ENCODE measurements around the gene GGACT. TPM values are rescaled to one million over a fixed set of nuclear protein-coding genes. Genes with fewer than 3 reads are reported as not detected.

Gene GGACT
- total and polyA plus RNA-seq, 12 donors = 1.8 to 16.0 (median 10.2) TPM

GRCh38 chr13:100608489-100608888, 19.9 kb upstream of the GGACT start:
- intact Hi-C loops (cut with DNase I) = no loop called here
- H3K9me3 ChIP-seq (replicated peaks in 1 of 3) = no peaks in the 10 kb centered on the region
- 92 to 95% (median 95%) methylated on average over 3 of the region's 3 CpGs for WGBS, 4 donors
- TF ChIP-seq, protein P1, sequence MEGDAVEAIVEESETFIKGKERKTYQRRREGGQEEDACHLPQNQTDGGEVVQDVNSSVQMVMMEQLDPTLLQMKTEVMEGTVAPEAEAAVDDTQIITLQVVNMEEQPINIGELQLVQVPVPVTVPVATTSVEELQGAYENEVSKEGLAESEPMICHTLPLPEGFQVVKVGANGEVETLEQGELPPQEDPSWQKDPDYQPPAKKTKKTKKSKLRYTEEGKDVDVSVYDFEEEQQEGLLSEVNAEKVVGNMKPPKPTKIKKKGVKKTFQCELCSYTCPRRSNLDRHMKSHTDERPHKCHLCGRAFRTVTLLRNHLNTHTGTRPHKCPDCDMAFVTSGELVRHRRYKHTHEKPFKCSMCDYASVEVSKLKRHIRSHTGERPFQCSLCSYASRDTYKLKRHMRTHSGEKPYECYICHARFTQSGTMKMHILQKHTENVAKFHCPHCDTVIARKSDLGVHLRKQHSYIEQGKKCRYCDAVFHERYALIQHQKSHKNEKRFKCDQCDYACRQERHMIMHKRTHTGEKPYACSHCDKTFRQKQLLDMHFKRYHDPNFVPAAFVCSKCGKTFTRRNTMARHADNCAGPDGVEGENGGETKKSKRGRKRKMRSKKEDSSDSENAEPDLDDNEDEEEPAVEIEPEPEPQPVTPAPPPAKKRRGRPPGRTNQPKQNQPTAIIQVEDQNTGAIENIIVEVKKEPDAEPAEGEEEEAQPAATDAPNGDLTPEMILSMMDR (IDR thresholded peaks at IDR 0.05) = no peak
- no peaks in the 10 kb centered on the region for H3K27me3 ChIP-seq
- no peak for DNase-seq
- H3K4me3 ChIP-seq = no peak overlapping the region
- H3K27ac ChIP-seq = no peak overlapping the region
- no peaks in the 10 kb centered on the region for H3K36me3 ChIP-seq (replicated peaks in 1 of 2)
- no peaks in the 10 kb centered on the region for H3K4me1 ChIP-seq (replicated peaks in 1 of 2)

DNA sequence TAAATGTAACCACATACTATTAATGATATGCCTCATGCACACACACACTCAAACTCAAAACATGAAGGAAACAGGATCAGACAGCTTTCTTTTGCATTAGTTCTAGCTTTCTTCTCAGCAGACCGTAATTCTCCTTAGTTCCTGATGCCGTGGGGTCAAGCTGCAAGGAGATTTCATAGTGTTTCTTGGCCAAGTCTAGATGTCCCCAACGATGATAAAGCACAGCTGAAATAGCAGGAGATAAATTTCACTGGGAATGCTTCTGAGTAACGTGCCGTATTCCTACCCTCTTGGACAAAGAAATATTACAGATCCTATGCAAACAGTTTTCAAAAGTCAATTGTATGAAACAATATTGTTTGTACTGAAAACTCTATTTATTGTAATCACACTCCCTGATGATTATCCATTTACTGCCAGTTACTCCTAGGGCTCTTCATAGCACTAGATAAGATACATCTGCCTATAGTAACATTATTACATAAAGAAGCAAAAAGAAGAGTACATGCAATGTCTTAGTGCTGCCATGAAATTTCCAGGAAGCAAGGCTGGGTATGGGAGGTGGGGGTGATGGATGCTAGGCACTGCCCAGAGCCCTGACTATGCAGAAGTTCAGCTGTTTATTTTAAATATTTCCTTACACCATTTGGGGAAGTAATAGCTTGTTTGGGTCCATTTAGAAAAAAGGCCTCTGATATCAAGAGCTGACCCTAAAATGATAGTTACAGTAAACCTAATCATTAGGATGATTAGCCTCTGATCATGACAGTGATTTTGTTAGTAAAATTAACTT, 16.5 kb upstream of the GGACT start:
- intact Hi-C loops (cut with DNase I) = no loop called here
- no peak for TF ChIP-seq POLR2A (IDR thresholded peaks at IDR 0.05)
- TF ChIP-seq, protein P1 (IDR thresholded peaks at IDR 0.05) = no peak
- Histone ChIP-seq H3K27ac (no peak overlapping the region), H3K27me3 (no peaks in the 10 kb centered on the region), H3K9me3 (replicated peaks in 1 of 3) (no peaks in the 10 kb centered on the region), H3K36me3 (replicated peaks in 1 of 2) (no peaks in the 10 kb centered on the region), H3K4me1 (replicated peaks in 1 of 2) (peaks cover 0 to 15% of the 10 kb centered on the region in 2 donors), H3K4me3 (no peak overlapping the region)
- 69 to 88% (median 76%) methylated on average over 5 of the region's 5 CpGs for WGBS, 4 donors
- DNase-seq = no peak

DNA sequence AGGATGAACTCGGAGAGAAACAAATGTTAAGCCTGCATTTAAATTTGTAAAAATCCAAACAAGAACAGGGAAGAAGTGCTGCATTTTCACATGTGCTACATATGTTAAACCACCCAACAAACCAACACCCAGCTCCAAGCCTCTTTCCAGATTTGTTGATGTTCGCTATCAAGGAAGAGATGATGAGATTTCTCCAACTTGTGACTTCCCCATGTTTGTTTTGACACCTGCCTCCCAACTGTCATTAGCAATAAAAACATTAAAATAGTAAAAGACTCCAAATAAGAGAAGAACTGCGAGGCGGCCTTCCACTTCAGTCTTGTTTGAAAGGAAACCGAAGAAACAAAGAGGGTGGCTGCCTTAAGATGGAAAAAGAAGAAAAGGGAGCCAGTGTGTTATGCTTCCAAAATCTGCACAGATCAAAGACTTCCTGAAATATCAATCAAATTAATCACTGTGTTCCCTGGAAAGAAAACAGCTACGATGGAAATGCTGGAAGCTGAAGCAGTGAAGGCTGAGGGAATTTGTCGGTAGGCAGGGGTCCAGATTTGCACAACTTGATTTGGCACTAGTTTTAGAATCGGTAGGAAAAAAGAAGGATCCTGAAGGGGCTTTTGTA, 14.0 kb upstream of the GGACT start:
- no peak for DNase-seq
- H3K27me3 ChIP-seq = no peaks in the 10 kb centered on the region
- intact Hi-C loops (cut with DNase I) = no loop called here
- 44 to 59% (median 52%) methylated on average over 8 of the region's 8 CpGs for WGBS, 4 donors
- no peak for TF ChIP-seq POLR2A (IDR thresholded peaks at IDR 0.05)
- no peaks in the 10 kb centered on the region for H3K9me3 ChIP-seq (replicated peaks in 1 of 3)
- peaks cover 0 to 15% of the 10 kb centered on the region in 2 donors for H3K4me1 ChIP-seq (replicated peaks in 1 of 2)
- H3K27ac ChIP-seq = no peak overlapping the region
- no peak overlapping the region for H3K4me3 ChIP-seq
- H3K36me3 ChIP-seq (replicated peaks in 1 of 2) = no peaks in the 10 kb centered on the region

DNA sequence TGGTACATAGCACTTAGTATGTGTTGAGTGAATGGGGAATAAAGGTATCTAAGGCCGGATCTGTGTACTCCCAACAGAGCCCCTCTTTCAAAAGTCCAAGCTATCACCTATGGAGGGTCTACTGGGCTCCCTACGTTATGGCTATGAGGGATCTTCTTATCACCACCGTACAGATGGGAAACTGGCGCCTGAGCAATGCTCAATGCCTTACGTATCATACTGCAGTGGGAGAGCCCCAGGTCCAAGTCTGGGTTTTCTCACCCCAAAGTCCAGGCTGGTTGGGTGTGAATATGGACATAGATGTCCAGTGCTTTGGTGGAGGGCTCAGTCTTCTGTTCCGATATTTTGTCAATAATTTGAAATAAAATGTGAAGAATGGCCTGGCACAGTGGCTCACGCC, 13.1 kb upstream of the GGACT start:
- no peak for TF ChIP-seq POLR2A (IDR thresholded peaks at IDR 0.05)
- TF ChIP-seq, protein P1 (IDR thresholded peaks at IDR 0.05) = no peak

More for the DNA sequence above, 13.1 kb upstream of the GGACT start:
- no peak overlapping the region for H3K27ac ChIP-seq
- intact Hi-C loops (cut with DNase I) = no loop called here
- WGBS, 4 donors = 95 to 98% (median 96%) methylated on average over 7 of the region's 7 CpGs
- H3K4me1 ChIP-seq (replicated peaks in 1 of 2) = peaks cover 0 to 15% of the 10 kb centered on the region in 2 donors
- no peak for DNase-seq
- H3K9me3 ChIP-seq (replicated peaks in 1 of 3) = no peaks in the 10 kb centered on the region
- H3K4me3 ChIP-seq = no peak overlapping the region
- H3K27me3 ChIP-seq = no peaks in the 10 kb centered on the region
- no peaks in the 10 kb centered on the region for H3K36me3 ChIP-seq (replicated peaks in 1 of 2)

Data from adrenal gland (tissue), 12 donors.